GM23338 (cell line): ENCODE results near the gene SLC12A7. TPM values are rescaled to one million over a fixed set of nuclear protein-coding genes. Genes with fewer than 3 reads are reported as not detected.
A peak's percentile ranks its signal among the peaks of the same experiment; 100 is the strongest.

ENCODE experiments used
- ATAC-seq: fragments of 200-7000 bp; cut with Tn5 transposase; 3 replicates; pipeline ENCODE4 v1.9.1; 2020
- DNase-seq: peaks from one replicate; pipeline ENCODE4 v3.0.0-alpha.2; 2015; ENCODE audit warnings: low spot score
- H2AFZ ChIP-seq: fragments of 200-600 bp; sonication (generic); 2 replicates; pipeline ENCODE4 v1.8.0; 2016; ENCODE audit warnings: antibody characterized with exemption, mild to moderate bottlenecking, moderate library complexity
- H3F3A ChIP-seq: fragments of 200-600 bp; sonication (generic); replicated peaks from 2 replicates; pipeline ENCODE4 v1.8.0; 2017; ENCODE audit warnings: antibody characterized with exemption, mixed run types, low read depth
- H3K27ac ChIP-seq: fragments of 200-600 bp; sonication (generic); 2 replicates; pipeline ENCODE4 v1.6.1; 2016; ENCODE audit warnings: low read depth
- H3K27me3 ChIP-seq: fragments of 200-600 bp; sonication (generic); 2 replicates; pipeline ENCODE4 v1.8.0; 2016; ENCODE audit warnings: mild to moderate bottlenecking, mixed run types, moderate library complexity; ENCODE audit not compliant: insufficient read depth
- H3K36me3 ChIP-seq: fragments of 200-600 bp; sonication (generic); 2 replicates; pipeline ENCODE4 v1.8.0; 2016; ENCODE audit warnings: mild to moderate bottlenecking; ENCODE audit not compliant: insufficient read depth
- H3K4me1 ChIP-seq: fragments of 200-600 bp; sonication (generic); 2 replicates; pipeline ENCODE4 v1.8.0; 2016; ENCODE audit warnings: mild to moderate bottlenecking, moderate library complexity; ENCODE audit not compliant: insufficient read depth
- H3K4me2 ChIP-seq: fragments of 200-600 bp; sonication (generic); 2 replicates; pipeline ENCODE4 v1.7.1; 2017; ENCODE audit warnings: mixed run types
- H3K4me3 ChIP-seq: fragments of 200-600 bp; sonication (generic); 2 replicates; pipeline ENCODE4 v1.6.1; 2016; ENCODE audit warnings: mixed run types
- H3K79me2 ChIP-seq: fragments of 200-600 bp; sonication (generic); replicated peaks from 2 replicates; pipeline ENCODE4 v1.8.0; 2017; ENCODE audit warnings: mild to moderate bottlenecking; ENCODE audit not compliant: insufficient read depth
- H3K9me2 ChIP-seq: fragments of 200-600 bp; sonication (generic); 2 replicates; pipeline ENCODE4 v1.8.0; 2017; ENCODE audit not compliant: insufficient read depth
- H4K20me1 ChIP-seq: fragments of 200-600 bp; sonication (generic); replicated peaks from 2 replicates; pipeline ENCODE4 v1.8.0; 2017; ENCODE audit warnings: mild to moderate bottlenecking; ENCODE audit not compliant: insufficient read depth
- H3K27ac Mint-ChIP-seq: 2 replicates; pipeline ENCODE4 v1.8.0; 2020; ENCODE audit warnings: inconsistent platforms, mild to moderate bottlenecking, moderate library complexity, mixed read lengths
- H3K27me3 Mint-ChIP-seq: 3 replicates; pipeline ENCODE4 v1.8.0; 2022; ENCODE audit warnings: low read depth, mild to moderate bottlenecking, moderate library complexity, mixed read lengths, inconsistent platforms; ENCODE audit not compliant: insufficient read depth, poor library complexity
- H3K36me3 Mint-ChIP-seq: 3 replicates; pipeline ENCODE4 v1.8.0; 2021; ENCODE audit warnings: low read depth, mild to moderate bottlenecking, inconsistent platforms, moderate library complexity, mixed read lengths
- H3K4me1 Mint-ChIP-seq: 3 replicates; pipeline ENCODE4 v1.8.0; 2020; ENCODE audit warnings: mild to moderate bottlenecking, inconsistent platforms, mixed read lengths
- H3K4me3 Mint-ChIP-seq: 3 replicates; pipeline ENCODE4 v1.8.0; 2021; ENCODE audit warnings: moderate library complexity, mild to moderate bottlenecking, inconsistent platforms, mixed read lengths
- H3K9me3 Mint-ChIP-seq: 3 replicates; pipeline ENCODE4 v1.8.0; 2020; ENCODE audit warnings: moderate library complexity, mild to moderate bottlenecking, inconsistent platforms, mixed read lengths
- CREB1 ChIP-seq: fragments of 250-450 bp; sonication (Bioruptor Pico); IDR thresholded peaks from 2 replicates; pipeline ENCODE4 v1.5.0; 2020; ENCODE audit warnings: low read depth, mild to moderate bottlenecking, moderate library complexity
- CTCF ChIP-seq, 2 experiments: fragments of 200-600 bp in 1 of 2; sonication (generic) in 1 of 2; conservative IDR thresholded peaks; 2 replicates each; pipeline versions ENCODE4 v1.5.1 to v1.6.1; 2016 to 2017; ENCODE audit warnings: antibody characterized with exemption in 2 of 2, low read depth in 2 of 2, mild to moderate bottlenecking in 2 of 2, moderate library complexity in 1 of 2
- ETS1 ChIP-seq: IDR thresholded peaks from 2 replicates; pipeline ENCODE4 v1.6.1; 2016; ENCODE audit warnings: antibody characterized with exemption
- EZH2 ChIP-seq: fragments of 200-600 bp; sonication (generic); IDR thresholded peaks from one replicate; pipeline ENCODE4 v1.8.0; 2017; ENCODE audit warnings: antibody characterized with exemption, mild to moderate bottlenecking, low read depth; ENCODE audit not compliant: unreplicated experiment
- EZH2phosphoT487 ChIP-seq: fragments of 200-600 bp; sonication (generic); IDR thresholded peaks from one replicate; pipeline ENCODE4 v1.8.1; 2018; ENCODE audit warnings: antibody characterized with exemption; ENCODE audit not compliant: unreplicated experiment
- JUNB ChIP-seq: IDR thresholded peaks from one replicate; pipeline ENCODE4 v1.6.1; 2016; ENCODE audit warnings: antibody characterized with exemption; ENCODE audit not compliant: unreplicated experiment
- NANOG ChIP-seq: IDR thresholded peaks from 2 replicates; pipeline ENCODE4 v1.6.1; 2016; ENCODE audit warnings: antibody characterized with exemption, borderline replicate concordance
- POLR2AphosphoS5 ChIP-seq: IDR thresholded peaks from 2 replicates; pipeline ENCODE4 v1.6.1; 2016; ENCODE audit warnings: antibody characterized with exemption, low read depth
- STAT1 ChIP-seq: IDR thresholded peaks from one replicate; pipeline ENCODE4 v1.6.1; 2016; ENCODE audit warnings: antibody characterized with exemption; ENCODE audit not compliant: unreplicated experiment
- ZNF114 ChIP-seq: fragments of 250-450 bp; sonication (Bioruptor Pico); IDR thresholded peaks from 2 replicates; pipeline ENCODE4 v1.5.0; 2020; ENCODE audit warnings: mild to moderate bottlenecking, moderate library complexity
- ZNF331 ChIP-seq: fragments of 250-450 bp; sonication (Bioruptor Pico); IDR thresholded peaks from 2 replicates; pipeline ENCODE4 v1.5.0; 2020; ENCODE audit warnings: low read depth, mild to moderate bottlenecking, moderate library complexity
- ZNF462 ChIP-seq: fragments of 250-450 bp; sonication (Bioruptor Pico); IDR thresholded peaks from 2 replicates; pipeline ENCODE4 v1.5.0; 2020; ENCODE audit warnings: mild to moderate bottlenecking, moderate library complexity
- polyA plus RNA-seq: library from polyadenylated mRNA; unstranded; fragments of >200 nt; fragmentation: Nextera tagmentation; extraction: Ambion mirVana; gene quantifications from 2 replicates; pipeline ENCODE4 v1.2.1, GENCODE V29; 2016
- total RNA-seq: library from RNA; depleted of rRNA; stranded (reverse); fragments of >200 nt; shearing (Covaris generic); gene quantifications from 2 replicates; pipeline ENCODE4 v1.2.3, GENCODE V29; 2014

Gene SLC12A7
- total and polyA plus RNA-seq, 2 experiments from 2014 or later: 7.4 to 32.2 TPM

GRCh38 chr5:1051366-1051720 lies 60.5 kb downstream of the SLC12A7 start:
- H2AFZ ChIP-seq: no peak overlapping the region

More at GRCh38 chr5:1051366-1051720, 60.5 kb downstream of the SLC12A7 start:
- H3K27me3 Mint-ChIP-seq: peaks cover 20% of the 10 kb centered on the region
- H3K79me2 ChIP-seq: no peaks in the 10 kb centered on the region
- H3K9me3 Mint-ChIP-seq: peaks cover 5% of the 10 kb centered on the region
- DNase-seq (peak; percentile 0), ATAC-seq (no peak)
- no peak overlapping the region for H3K4me2 ChIP-seq
- no peak overlapping the region for H3K4me3 Mint-ChIP-seq
- TF ChIP-seq ZNF462 (CRISPR knock-in tag) (no peak), CREB1 (no peak), EZH2 (no peak), STAT1 (no peak), EZH2phosphoT487 (no peak), NANOG (no peak), POLR2AphosphoS5 (no peak), ZNF114 (no peak), ETS1 (no peak), JUNB (no peak), ZNF331 (CRISPR knock-in tag) (no peak), CTCF (conservative IDR thresholded peaks at IDR 0.05; ENCODE audit: low read depth in 2 of 2) (no peak)
- no peaks in the 10 kb centered on the region for H3K9me2 ChIP-seq
- H3K4me3 ChIP-seq: no peak overlapping the region
- no peaks in the 10 kb centered on the region for H3F3A ChIP-seq
- H3K27ac Mint-ChIP-seq: no peak overlapping the region
- H3K4me1 Mint-ChIP-seq: no peaks in the 10 kb centered on the region
- H3K36me3 Mint-ChIP-seq: peaks cover 21% of the 10 kb centered on the region
- no peaks in the 10 kb centered on the region for H3K27me3 ChIP-seq
- H3K27ac ChIP-seq: no peak overlapping the region
- no peaks in the 10 kb centered on the region; the same call in 1 of the 2 replicates for H4K20me1 ChIP-seq
- H3K36me3 ChIP-seq: no peaks in the 10 kb centered on the region
- no peaks in the 10 kb centered on the region for H3K4me1 ChIP-seq
